Right renal cortex interstitium (tissue), 3 donors: Measurements from ENCODE around the gene PLLP. TPM values are rescaled to one million over a fixed set of nuclear protein-coding genes. Genes with fewer than 3 reads are reported as not detected.
A peak's percentile ranks its signal among the peaks of the same experiment; 100 is the strongest.

Source experiments
- DNase-seq, 3 donors: peaks; one replicate each; pipeline ENCODE4 v3.0.0-alpha.2; 2013; ENCODE audit warnings: low read depth in 3 of 3, low spot score in 2 of 3
- polyA plus RNA-seq, 3 donors: library from polyadenylated mRNA; unstranded; fragments of 120-200 nt; gene quantifications; one replicate each; pipeline ENCODE4 v1.2.1, GENCODE V29; 2013; ENCODE audit not compliant: insufficient read length in 3 of 3

PLLP gene
- polyA plus RNA-seq, 3 donors, result 16.1 to 21.1 (median 20.4) TPM

- no peak for DNase-seq
These were observed 18.8 kb upstream of the PLLP start for GRCh38 chr16:57303021-57303909.

- no peak for DNase-seq
These were observed 16.8 kb upstream of the PLLP start for GRCh38 chr16:57301126-57301817.

- peak; percentile 99 for DNase-seq
These were observed 16.1 kb upstream of the PLLP start for GRCh38 chr16:57300387-57301125.

DNA sequence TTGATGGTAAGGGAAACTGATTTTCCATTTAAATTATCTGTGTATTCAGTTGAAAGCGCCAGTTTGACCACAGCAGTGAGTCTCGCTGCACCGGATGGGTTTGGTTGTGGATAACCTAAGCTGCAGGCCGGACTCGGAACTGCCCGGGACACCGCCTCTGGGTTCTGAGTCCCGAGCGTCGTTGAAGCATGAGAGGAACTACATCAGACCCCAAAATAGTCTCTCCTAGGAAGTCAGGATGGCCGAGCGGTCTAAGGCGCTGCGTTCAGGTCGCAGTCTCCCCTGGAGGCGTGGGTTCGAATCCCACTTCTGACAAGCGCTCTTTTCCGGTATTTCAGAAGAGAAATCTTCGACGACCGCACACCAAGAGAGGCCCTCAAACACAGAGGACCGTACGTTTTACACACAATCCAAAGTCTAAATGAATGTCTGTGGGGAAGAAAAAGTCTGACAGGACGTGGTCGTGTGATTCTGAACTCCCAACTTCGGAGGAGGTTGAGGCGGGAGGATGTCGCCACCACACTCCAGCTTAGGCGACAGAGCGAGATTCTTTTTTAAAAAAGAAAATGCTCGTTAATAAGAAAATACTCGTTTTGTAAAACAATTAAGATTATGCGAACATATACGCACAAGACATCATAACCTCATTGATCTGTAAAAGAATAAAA is 15.4 kb upstream of the PLLP start:
- DNase-seq, result peak; percentile 86 to 90 (median 90)

GRCh38 chr16:57299009-57299718 is 14.7 kb upstream of the PLLP start:
- DNase-seq, result no peak

GRCh38 chr16:57297856-57298255 is 13.4 kb upstream of the PLLP start:
- DNase-seq, result no peak

DNA sequence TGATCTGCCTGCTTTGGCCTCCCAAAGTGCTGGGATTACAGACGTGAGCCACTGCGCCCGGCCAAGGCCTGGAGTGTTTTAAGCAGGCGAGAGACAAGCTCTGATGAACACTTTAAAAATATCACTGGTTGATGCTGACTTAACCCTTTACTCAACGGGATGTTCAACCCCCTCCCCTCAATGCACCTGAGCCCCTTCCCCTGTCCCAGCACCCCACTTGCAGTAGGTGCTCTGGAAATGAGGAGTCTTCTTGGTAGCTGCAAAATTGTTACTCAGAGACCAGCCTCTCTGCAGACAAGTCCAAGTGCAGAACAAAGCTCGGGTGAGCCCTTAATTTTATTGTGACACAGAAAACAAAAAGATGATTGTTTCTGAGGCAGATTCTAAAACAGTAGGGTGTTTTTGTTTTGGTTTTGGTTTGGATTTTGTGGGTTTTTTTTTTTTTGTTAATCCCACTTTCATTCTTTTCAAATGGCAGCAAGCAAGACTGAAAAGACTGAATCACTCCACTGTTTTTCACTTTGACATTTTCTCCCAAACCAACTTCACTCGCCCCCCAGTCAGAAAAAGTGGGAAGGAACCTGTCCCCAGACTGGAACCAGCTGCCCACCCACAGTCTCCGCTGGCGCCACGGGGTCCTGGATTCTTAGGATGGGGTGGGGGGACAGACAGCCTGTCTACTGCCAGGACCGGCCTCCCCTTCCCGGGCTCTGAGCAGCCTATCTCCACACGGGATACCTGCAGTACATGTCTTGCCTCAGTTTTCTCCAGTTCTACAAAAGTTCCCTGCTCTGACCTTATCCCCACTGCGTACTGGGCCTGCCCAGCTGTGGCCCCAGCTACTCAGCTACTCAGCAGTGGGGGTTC is 5.2 kb upstream of the PLLP start:
- DNase-seq, result no peak

DNA sequence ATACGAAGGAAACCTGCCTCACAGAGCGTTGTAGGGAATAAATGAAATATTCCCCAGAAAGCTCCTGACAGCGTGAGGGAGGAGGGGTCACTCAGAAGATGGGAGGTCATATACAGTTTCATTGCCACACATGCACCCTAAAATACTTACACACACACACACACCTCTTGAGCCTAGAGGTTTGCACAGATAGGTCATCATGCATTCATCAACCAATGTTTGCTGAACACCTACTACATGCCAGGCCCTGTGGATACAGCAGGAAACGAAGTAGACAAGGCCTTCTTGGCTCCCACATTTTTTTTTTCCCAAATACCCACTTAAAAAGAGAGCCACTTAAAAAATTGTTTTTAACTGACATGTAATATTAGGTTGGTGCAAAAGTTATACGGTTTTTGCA is 907 bp upstream of the PLLP start:
- DNase-seq, result no peak

DNA sequence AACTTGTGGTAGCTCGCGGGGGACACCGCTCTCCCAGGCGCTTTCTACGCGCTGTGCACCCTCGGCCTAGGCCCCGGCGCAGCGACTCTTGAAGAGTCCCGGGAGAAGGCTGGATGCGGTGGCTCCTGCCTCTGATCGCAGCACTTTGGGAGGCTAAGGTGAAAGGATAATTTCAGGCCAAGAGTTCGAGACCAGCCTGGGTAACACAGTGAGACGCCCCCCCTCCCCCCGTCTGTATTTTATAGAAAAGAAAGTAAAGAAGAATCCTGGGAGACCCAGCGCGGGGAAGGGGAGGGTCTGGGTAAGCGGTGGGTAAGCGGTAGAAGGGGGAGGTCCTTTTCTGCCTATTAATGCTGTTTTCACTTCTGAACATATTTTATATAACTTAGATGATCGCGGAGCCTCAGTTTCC is 486 bp upstream of the PLLP start:
- DNase-seq, result no peak

DNA sequence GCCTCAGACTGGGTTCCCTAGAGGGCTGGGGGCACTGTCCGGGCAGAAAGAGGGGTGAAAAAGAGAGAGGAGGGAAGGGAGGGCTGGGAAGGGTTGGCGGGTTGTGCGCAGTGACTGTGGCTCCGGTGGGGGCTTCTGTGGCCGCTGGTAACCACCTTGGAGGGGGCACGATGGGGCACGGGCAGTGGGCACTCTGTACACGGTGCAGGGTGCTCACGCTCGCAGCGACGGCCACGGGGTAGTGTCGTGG is 588 bp downstream of the PLLP start:
- no peak for DNase-seq

DNA sequence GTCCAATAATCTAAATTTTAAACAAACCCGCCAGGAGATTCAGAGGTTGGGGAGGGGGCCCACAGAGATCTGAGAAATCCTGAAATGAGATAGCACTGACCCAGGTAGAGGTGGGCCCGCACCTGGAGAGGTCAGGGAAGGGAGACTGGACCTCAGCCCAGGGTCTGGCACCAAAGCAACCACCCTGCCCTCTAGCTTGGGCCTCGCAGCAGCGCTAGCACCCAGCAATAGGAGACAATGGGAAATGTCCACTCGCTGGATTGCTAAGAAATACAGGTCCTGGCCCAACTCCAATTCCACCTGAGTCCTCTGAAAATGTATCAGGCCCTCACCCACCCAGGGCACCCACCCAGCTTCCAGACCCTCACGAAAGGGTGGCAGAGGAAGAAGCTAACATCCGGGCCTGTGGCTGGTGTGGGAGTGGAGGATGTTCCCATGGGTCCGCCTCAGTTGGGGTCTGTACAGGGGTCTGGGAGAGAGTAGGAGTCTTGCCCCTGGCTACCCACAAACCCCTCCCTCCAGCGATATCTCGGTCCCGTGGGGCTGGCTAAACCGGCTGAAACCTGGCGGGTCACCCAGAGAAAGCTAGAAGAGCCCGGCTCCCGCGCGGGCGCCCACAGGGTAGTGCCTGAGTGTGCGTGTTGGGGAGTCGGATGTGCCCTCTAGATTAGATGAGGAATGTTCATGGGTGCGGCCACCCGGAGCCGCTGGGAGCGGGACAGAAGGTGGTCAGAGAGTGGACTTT is 1.1 kb downstream of the PLLP start:
- no peak for DNase-seq

DNA sequence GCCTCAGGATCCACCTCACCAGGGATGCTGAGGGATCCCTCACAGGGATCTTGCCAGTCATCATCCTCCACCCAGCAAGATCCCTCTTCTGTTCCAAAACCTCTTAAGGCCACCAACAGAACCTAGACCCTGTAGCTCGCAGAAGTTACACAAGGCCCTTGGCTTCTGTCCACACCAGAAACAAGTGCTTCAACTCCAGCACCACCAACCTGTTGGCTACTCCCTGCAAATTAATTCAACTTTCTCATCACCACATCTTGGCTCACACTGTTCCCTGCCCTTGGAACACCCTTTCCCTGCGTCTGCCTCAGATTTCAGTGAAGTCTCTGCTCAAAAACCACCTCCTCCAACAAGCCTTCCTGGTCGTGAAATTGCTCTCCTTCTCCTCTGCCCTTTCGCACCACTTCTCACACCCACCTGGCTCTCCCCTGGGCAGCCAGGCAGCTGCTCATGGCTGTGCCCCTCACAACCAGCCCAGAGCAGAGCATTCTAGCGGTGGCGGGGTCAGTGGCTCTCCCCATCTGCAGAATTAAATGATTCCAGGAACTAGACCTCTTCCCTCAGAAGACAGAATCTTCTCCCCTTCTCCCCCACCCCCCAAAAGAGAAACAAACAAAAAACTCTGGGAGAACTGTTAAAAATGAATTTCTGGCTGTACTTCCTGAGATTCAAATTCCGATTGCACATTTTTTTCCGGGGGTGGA is 1.8 kb downstream of the PLLP start:
- DNase-seq, result no peak

DNA sequence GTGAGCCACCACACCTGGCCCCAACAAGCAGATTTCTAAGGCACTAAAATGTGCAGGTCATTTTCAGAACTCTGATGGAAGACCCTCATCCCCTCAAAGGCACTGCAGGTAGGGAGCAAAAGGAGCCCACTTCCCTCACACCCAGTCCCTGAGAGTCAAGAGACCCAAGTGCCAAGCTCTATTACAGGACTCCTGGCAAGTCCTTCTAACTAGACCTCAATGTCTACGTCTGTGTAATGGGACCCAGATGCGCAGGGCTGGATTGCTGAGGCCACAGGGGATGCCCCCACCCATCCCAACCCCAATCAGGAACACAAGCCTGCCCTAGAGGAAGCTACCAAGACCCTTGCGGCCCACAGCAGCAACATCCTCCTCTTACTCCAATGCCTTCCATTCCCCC is 2.7 kb downstream of the PLLP start:
- no peak for DNase-seq

GRCh38 chr16:57279780-57280638 is 4.5 kb downstream of the PLLP start:
- no peak for DNase-seq

DNA sequence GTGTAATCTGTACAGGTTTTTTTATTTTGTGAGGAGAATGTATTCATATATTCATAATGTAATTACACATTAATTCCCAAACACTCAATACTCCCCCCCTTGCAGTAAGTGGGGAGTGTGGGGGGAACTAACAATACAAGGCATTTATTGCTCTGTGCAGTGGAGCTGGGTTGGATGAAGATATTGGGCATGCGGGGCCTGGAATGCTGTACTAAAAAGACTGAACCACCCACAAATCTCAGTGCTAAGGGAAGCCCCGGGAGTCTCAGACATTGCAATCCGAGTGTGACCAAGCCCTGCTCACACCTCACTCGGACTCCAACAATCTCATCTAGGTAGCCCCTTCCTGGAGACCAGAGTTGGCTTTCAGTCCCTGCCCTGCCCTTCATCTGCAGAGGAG is 6.0 kb downstream of the PLLP start:
- DNase-seq, result no peak

- DNase-seq, result no peak
These were observed 6.9 kb downstream of the PLLP start for GRCh38 chr16:57277586-57277985.

DNA sequence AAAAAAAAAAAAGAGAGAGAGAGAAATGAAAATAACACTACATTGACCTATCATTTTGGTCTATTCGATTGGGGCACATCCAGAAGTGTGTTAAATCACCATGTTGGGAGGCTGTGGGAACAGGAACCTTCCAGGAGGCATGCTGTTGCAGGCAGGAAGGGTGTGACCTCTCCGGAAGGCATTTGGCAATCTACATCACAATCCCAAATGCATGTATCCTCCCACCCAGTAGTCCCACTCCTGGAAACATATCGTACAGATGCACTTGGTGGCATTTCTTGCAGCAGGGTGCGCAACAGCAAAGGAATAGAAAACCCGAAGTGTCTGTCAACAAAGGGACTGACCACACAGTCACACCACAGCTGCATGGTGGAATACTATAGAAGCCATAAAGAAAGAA is 7.9 kb downstream of the PLLP start:
- DNase-seq, result no peak
